CD14-positive monocyte (primary cell): ENCODE measurements around the gene DGUOK. TPM values are rescaled to one million over a fixed set of nuclear protein-coding genes. Genes with fewer than 3 reads are reported as not detected.
"Not testable (repeated sequence)": the region's sequence is repeated elsewhere in the genome, so short reads cannot be mapped to it uniquely, and the experiment has no call there.

Experiments
- DNase-seq, 3 donors: peaks; one replicate each; pipeline ENCODE4 v3.0.0-alpha.2; 2011 to 2022
- H2AFZ ChIP-seq: 2 replicates; pipeline ENCODE4 v1.6.0; 2012; ENCODE audit warnings: mild to moderate bottlenecking, low read depth, low read length, inconsistent platforms; ENCODE audit not compliant: insufficient read depth, poor library complexity, severe bottlenecking
- H3K27ac ChIP-seq, 2 donors: 1 replicate in 1 of 2; 2 replicates in 1 of 2; pipeline ENCODE4 v1.5.1; 2012 to 2013; ENCODE audit warnings: low read length in 2 of 2, control low read depth in 1 of 2, inconsistent platforms in 1 of 2, low read depth in 1 of 2, mild to moderate bottlenecking in 1 of 2
- H3K27me3 ChIP-seq, 2 donors: one replicate each; pipeline versions ENCODE4 v1.6.0 to v1.6.1; 2011 to 2013; ENCODE audit warnings: low read length in 2 of 2; ENCODE audit not compliant: control insufficient read depth in 2 of 2, insufficient read depth in 2 of 2
- H3K36me3 ChIP-seq, 2 donors: replicated peaks in 1 of 2; 1 replicate in 1 of 2; 2 replicates in 1 of 2; pipeline versions ENCODE4 v1.5.1 to v1.6.1; 2012 to 2013; ENCODE audit warnings: low read length in 2 of 2, control low read depth in 1 of 2, inconsistent platforms in 1 of 2, mild to moderate bottlenecking in 1 of 2; ENCODE audit not compliant: insufficient read depth in 2 of 2, control insufficient read depth in 1 of 2
- H3K4me1 ChIP-seq, 2 donors: 1 replicate in 1 of 2; 2 replicates in 1 of 2; pipeline versions ENCODE4 v1.5.1 to v1.6.1; 2012 to 2013; ENCODE audit warnings: low read length in 2 of 2, control low read depth in 1 of 2, inconsistent platforms in 1 of 2, mild to moderate bottlenecking in 1 of 2, moderate library complexity in 1 of 2; ENCODE audit not compliant: insufficient read depth in 2 of 2, control insufficient read depth in 1 of 2
- H3K4me2 ChIP-seq: replicated peaks from 2 replicates; pipeline ENCODE3; 2012; ENCODE audit warnings: low read length, moderate library complexity, mild to moderate bottlenecking; ENCODE audit not compliant: poor library complexity, severe bottlenecking; ENCODE audit errors: extremely low read depth
- H3K4me3 ChIP-seq, 3 experiments: fragments of 200-600 bp in 1 of 3; sonication (generic) in 1 of 3; replicated peaks in 1 of 3; 1 replicate in 2 of 3; 2 replicates in 1 of 3; pipeline ENCODE4 v1.5.1; 2011 to 2013; ENCODE audit warnings: low read length in 3 of 3, mild to moderate bottlenecking in 3 of 3, control low read depth in 2 of 3, low read depth in 2 of 3, inconsistent platforms in 1 of 3, moderate library complexity in 1 of 3
- H3K79me2 ChIP-seq: 2 replicates; pipeline ENCODE4 v1.6.0; 2012; ENCODE audit warnings: mild to moderate bottlenecking, control low read depth, inconsistent platforms, low read length, moderate library complexity; ENCODE audit not compliant: insufficient read depth
- H3K9ac ChIP-seq: 2 replicates; pipeline ENCODE4 v1.6.0; 2017; ENCODE audit warnings: low read length, mild to moderate bottlenecking; ENCODE audit not compliant: insufficient read depth, poor library complexity, severe bottlenecking
- H3K9me3 ChIP-seq, 2 donors: replicated peaks in 1 of 2; 1 replicate in 1 of 2; 2 replicates in 1 of 2; pipeline versions ENCODE4 v1.5.1 to v1.6.1; 2012 to 2013; ENCODE audit warnings: low read length in 2 of 2, control low read depth in 1 of 2; ENCODE audit not compliant: control insufficient read depth in 1 of 2, insufficient read depth in 1 of 2
- H4K20me1 ChIP-seq: 2 replicates; pipeline ENCODE4 v1.6.0; 2012; ENCODE audit warnings: mild to moderate bottlenecking, low read length, control low read depth, moderate library complexity; ENCODE audit not compliant: insufficient read depth
- H3K27ac Mint-ChIP-seq, 7 donors: one replicate each; pipeline ENCODE4 v1.8.0; 2020; ENCODE audit warnings: mild to moderate bottlenecking in 7 of 7, mixed read lengths in 7 of 7, moderate library complexity in 6 of 7, inconsistent platforms in 2 of 7
- H3K27me3 Mint-ChIP-seq, 3 donors: one replicate each; pipeline ENCODE4 v1.8.0; 2021 to 2022; ENCODE audit warnings: low read depth in 3 of 3, mild to moderate bottlenecking in 3 of 3, mixed read lengths in 3 of 3, moderate library complexity in 3 of 3, inconsistent platforms in 1 of 3
- H3K36me3 Mint-ChIP-seq, 2 donors: one replicate each; pipeline ENCODE4 v1.8.0; 2020; ENCODE audit warnings: mixed read lengths in 2 of 2, inconsistent platforms in 1 of 2, mild to moderate bottlenecking in 1 of 2
- H3K4me1 Mint-ChIP-seq: one replicate; pipeline ENCODE4 v1.8.0; 2020; ENCODE audit warnings: mild to moderate bottlenecking, mixed read lengths
- H3K4me3 Mint-ChIP-seq, 2 donors: one replicate each; pipeline ENCODE4 v1.8.0; 2020; ENCODE audit warnings: mild to moderate bottlenecking in 2 of 2, mixed read lengths in 2 of 2, moderate library complexity in 1 of 2
- H3K9me3 Mint-ChIP-seq, 7 donors: one replicate each; pipeline ENCODE4 v1.8.0; 2020 to 2022; ENCODE audit warnings: mixed read lengths in 7 of 7, mild to moderate bottlenecking in 6 of 7, moderate library complexity in 6 of 7, inconsistent platforms in 2 of 7
- WGBS: methylation state at CpG from one replicate; pipeline ENCODE4 v1.1.5; 2013; ENCODE audit warnings: missing lambda C conversion rate; ENCODE audit not compliant: insufficient coverage; 5-methylcytosine and 5-hydroxymethylcytosine counted together
- intact Hi-C, 2 donors: fragments of 100-400 bp; cut with micrococcal nuclease; formaldehyde crosslinking; loops; one replicate each; pipeline versions ENCODE4 v1.15.0 to v1.15.1; 2023
- polyA plus RNA-seq, 3 donors: library from polyadenylated mRNA; depleted of rRNA in 1 of 3; unstranded in 2 of 3; stranded (reverse) in 1 of 3; fragments of 300-500 nt in 2 of 3; fragments of >200 nt in 1 of 3; fragmentation: Illumina TruSeq in 2 of 3; gene quantifications; 1 replicate in 2 of 3; 2 replicates in 1 of 3; pipeline ENCODE4 v1.2.3, GENCODE V29; 2012 to 2021
- TF ChIP-seq, protein P1 (sequence below): fragments of 200-600 bp; IDR thresholded peaks from one replicate; pipeline ENCODE4 v1.8.0; 2022; ENCODE audit warnings: antibody characterized with exemption, mild to moderate bottlenecking

The DGUOK gene
- polyA plus RNA-seq, 3 donors, result 62.9 to 129 (median 123) TPM

DNA sequence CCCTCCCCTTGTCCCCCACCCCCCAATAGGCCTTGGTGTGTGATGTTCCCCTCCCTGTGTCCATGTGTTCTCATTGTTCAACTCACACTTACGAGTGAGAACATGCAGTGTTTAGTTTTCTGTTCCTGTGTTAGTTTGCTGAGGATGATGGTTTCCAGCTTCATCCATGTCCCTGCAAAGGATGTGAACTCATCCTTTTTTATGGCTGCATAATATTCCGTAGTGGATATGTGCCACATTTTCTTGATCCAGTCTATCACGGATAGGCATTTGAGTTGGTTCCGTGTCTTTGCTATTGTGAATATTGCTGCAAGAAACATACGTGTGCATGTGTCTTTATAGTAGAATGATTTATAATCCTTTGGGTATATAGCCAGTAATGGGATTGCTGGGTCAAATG is 48.7 kb upstream of the DGUOK start:
- H3K9me3 Mint-ChIP-seq, result not testable (repeated sequence)

DNA sequence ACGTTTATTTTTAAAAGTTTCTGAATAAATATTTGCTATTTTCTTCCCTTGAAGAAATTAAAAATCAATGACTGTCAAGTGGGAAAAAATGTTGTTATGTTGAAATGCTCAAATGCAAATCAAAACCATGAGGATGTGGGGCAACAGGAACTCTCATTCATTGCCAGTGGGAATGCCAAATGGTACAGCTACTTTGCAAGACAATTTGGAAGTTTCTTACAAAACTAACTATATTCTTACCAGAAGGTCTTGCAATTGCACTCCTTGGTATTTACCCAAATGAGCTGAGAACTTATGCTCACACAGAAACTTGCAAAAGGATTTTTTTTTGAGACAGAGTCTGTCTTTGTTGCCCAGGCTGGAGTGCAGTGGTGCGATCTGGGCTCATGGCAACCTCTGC is 41.3 kb upstream of the DGUOK start:
- no peaks in the 10 kb centered on the region for H3K27me3 ChIP-seq
- H3K27ac ChIP-seq, result no peak overlapping the region
- no peaks in the 10 kb centered on the region for H3K9me3 ChIP-seq
- no peak overlapping the region for H3K4me3 ChIP-seq
- 100% methylated on average over 1 of the region's 2 CpGs for WGBS
- Mint-ChIP-seq H3K4me1 (no peaks in the 10 kb centered on the region), H3K36me3 (no peaks in the 10 kb centered on the region), H3K27me3 (peaks cover 1 to 8% (median 3%) of the 10 kb centered on the region in 3 donors), H3K4me3 (no peak overlapping the region), H3K9me3 (peaks cover 0 to 4% (median 0%) of the 10 kb centered on the region in 7 donors), H3K27ac (no peak overlapping the region)
- no peak overlapping the region for H2AFZ ChIP-seq
- H3K4me1 ChIP-seq, result no peaks in the 10 kb centered on the region
- no peak overlapping the region for H3K9ac ChIP-seq
- no peaks in the 10 kb centered on the region for H3K36me3 ChIP-seq
- TF ChIP-seq, protein P1, sequence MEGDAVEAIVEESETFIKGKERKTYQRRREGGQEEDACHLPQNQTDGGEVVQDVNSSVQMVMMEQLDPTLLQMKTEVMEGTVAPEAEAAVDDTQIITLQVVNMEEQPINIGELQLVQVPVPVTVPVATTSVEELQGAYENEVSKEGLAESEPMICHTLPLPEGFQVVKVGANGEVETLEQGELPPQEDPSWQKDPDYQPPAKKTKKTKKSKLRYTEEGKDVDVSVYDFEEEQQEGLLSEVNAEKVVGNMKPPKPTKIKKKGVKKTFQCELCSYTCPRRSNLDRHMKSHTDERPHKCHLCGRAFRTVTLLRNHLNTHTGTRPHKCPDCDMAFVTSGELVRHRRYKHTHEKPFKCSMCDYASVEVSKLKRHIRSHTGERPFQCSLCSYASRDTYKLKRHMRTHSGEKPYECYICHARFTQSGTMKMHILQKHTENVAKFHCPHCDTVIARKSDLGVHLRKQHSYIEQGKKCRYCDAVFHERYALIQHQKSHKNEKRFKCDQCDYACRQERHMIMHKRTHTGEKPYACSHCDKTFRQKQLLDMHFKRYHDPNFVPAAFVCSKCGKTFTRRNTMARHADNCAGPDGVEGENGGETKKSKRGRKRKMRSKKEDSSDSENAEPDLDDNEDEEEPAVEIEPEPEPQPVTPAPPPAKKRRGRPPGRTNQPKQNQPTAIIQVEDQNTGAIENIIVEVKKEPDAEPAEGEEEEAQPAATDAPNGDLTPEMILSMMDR, result no peak
- H3K79me2 ChIP-seq, result no peaks in the 10 kb centered on the region
- no peak for DNase-seq
- H4K20me1 ChIP-seq, result no peaks in the 10 kb centered on the region
- intact Hi-C loops, result no loop called here
- no peak overlapping the region for H3K4me2 ChIP-seq

More for the DNA sequence above, 48.7 kb upstream of the DGUOK start:
- peak overlapping the region; percentile 9 for H2AFZ ChIP-seq
- H3K36me3 ChIP-seq, H3K9ac ChIP-seq, intact Hi-C loops, H3K4me3 Mint-ChIP-seq, H3K9me3 ChIP-seq, H3K79me2 ChIP-seq, DNase-seq, H4K20me1 ChIP-seq, H3K27me3 Mint-ChIP-seq, H3K27me3 ChIP-seq, H3K36me3 Mint-ChIP-seq: not testable (repeated sequence)
- Mint-ChIP-seq H3K4me1 (peaks cover 20% of the 10 kb centered on the region), H3K27ac (peak overlapping the region; percentile 79 to 91 (median 85))
- H3K4me1 ChIP-seq, result peaks cover 15 to 17% of the 10 kb centered on the region in 2 donors
- WGBS, result 83% methylated on average over 1 of the region's 5 CpGs
- H3K4me3 ChIP-seq, result peak overlapping the region in 2 of 3 experiments; percentile 38 to 56
- peak overlapping the region in 1 of 2 donors; percentile 65 for H3K27ac ChIP-seq
- H3K4me2 ChIP-seq, result peak overlapping the region; percentile 68
